Measurements from ENCODE around the gene CYS1. TPM values are rescaled to one million over a fixed set of nuclear protein-coding genes. Genes with fewer than 3 reads are reported as not detected.

The CYS1 gene
- total and polyA plus RNA-seq, 2 of the 8 experiments (the other 6 are each of a cell fraction or from before 2014, with no cell fraction given), result 0.09 to 0.13 TPM

DNA sequence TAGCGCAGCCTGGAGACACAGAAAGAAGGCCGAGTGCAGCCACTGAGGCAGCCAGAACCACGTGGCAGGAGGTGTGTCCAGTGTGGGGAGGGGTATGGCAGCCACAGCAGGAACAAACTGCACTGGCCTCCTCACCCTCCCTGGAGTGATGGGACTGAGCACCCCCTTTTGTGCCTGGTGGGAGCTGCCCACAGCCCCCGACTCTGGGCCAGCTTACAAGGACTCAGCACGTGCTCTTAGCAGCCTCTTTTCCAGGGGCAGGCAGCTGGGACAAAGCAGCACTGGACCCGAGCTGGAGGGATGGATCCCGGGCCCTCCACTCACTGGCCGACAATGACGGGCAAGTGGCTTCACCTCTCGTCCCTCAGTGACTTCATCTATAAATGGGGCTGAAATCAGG, 42.1 kb downstream of the CYS1 start (continued):
- TF ChIP-seq, protein P1, sequence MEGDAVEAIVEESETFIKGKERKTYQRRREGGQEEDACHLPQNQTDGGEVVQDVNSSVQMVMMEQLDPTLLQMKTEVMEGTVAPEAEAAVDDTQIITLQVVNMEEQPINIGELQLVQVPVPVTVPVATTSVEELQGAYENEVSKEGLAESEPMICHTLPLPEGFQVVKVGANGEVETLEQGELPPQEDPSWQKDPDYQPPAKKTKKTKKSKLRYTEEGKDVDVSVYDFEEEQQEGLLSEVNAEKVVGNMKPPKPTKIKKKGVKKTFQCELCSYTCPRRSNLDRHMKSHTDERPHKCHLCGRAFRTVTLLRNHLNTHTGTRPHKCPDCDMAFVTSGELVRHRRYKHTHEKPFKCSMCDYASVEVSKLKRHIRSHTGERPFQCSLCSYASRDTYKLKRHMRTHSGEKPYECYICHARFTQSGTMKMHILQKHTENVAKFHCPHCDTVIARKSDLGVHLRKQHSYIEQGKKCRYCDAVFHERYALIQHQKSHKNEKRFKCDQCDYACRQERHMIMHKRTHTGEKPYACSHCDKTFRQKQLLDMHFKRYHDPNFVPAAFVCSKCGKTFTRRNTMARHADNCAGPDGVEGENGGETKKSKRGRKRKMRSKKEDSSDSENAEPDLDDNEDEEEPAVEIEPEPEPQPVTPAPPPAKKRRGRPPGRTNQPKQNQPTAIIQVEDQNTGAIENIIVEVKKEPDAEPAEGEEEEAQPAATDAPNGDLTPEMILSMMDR (IDR thresholded peaks at IDR 0.05; ENCODE audit: control extremely low read depth in 1 of 3, insufficient read depth in 1 of 3, low read depth in 1 of 3, low read length in 3 of 3), result no peak
- no peak for TF ChIP-seq POLR2A (IDR thresholded peaks at IDR 0.05; ENCODE audit: control extremely low read depth in 1 of 2, low read depth in 2 of 2, low read length in 2 of 2)
- no peak for TF ChIP-seq TEAD4 (IDR thresholded peaks at IDR 0.05; ENCODE audit: low read depth, low read length)
- no peak for TF ChIP-seq BCL11A (IDR thresholded peaks at IDR 0.05; ENCODE audit: low read depth in 2 of 2, low read length in 2 of 2)

Data from H1 (cell line).